AML-193 (cell line): ENCODE measurements around the gene APOBEC2.
"Not testable (repeated sequence)": the region's sequence is repeated elsewhere in the genome, so short reads cannot be mapped to it uniquely, and the experiment has no call there.

Experiments
- DNase-seq, 2 experiments: peaks; one replicate each; lab custom pipeline; 2025; lab: John Stamatoyannopoulos, UW

The APOBEC2 gene

DNA sequence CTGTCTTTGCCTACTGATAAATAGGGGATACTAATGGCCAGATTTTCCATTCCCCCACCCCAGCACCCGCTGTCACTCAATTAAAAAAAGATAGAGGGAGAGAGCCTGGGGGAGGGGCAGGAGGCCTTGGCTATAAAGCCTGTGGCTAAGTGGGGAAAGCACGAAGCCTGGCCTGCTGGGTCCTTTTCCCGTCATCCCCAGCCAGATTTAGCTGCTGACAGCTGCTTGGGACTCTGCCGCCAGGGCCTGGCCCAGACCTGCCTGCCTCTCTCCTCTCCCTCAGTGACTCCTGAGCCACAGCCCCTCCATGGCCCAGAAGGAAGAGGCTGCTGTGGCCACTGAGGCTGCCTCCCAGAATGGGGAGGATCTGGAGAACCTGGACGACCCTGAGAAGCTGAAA is at the start of gene APOBEC2:
TSS of gene APOBEC2 (plus strand) at position 162 of the 400 bp plus-strand sequence. CDS start at position 308, 146 bp downstream.
- DNase-seq: no peak

DNA sequence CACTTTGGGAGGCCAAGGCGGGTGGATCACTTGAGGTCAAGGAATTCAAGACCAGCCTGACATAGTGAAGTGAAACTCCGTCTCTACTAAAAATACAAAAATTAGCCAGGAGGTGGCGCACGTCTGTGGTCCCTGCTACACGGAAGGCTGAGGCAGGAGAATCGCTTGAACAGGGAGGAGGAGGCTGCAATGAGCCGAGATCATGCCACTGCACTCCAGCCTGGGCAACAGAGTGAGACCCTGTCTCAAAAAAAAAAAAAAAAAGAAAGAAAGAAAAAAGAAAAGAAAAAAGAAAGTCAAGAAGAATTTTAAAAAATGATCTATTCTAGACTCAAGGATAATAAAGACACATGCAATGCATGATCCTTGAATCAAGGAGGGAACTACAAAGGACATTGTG is 46.8 kb upstream of the APOBEC2 start:
- peak; percentile 68 to 69 for DNase-seq

- DNase-seq: not testable (repeated sequence)
Observed at GRCh38 chr6:41006980-41007379, 46.0 kb upstream of the APOBEC2 start.

DNA sequence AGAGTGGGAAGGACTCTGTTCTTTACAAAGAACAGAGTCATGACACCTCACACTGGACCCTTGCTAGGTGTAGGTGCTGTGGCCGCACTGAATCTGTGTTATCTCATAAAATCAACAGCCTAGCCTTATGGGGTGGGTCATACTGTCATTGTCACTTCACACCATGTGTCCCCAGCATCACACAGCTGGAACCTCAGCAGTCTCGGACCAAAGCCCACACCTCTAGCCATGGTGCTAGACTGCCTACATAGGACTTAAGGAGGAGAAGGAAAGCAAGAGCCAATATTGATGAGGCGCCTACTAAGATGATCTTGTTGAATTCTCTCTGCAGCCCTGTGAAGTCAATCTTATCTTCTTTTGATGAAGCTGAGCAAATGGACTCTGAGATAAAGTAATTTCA is 45.0 kb upstream of the APOBEC2 start:
- no peak for DNase-seq

DNA sequence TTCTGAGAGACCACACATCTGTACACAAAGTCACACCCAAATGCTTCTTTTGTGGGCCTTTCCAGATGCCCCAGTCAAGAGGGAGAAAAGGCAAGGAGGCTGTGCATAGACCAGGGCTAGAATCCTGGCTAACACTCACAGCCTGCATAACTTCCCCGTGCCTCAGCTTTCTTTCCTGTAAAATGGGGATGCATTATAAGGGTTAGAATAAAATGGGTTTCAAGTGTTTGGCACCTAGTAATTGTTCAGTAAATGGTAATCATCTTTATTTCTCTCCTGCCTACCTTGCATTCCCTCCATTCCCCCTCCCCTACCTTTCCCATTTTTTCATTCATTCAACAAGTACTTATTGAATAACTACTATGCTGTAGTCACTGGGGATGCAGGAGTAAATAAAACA is 43.3 kb upstream of the APOBEC2 start:
- DNase-seq: no peak

DNA sequence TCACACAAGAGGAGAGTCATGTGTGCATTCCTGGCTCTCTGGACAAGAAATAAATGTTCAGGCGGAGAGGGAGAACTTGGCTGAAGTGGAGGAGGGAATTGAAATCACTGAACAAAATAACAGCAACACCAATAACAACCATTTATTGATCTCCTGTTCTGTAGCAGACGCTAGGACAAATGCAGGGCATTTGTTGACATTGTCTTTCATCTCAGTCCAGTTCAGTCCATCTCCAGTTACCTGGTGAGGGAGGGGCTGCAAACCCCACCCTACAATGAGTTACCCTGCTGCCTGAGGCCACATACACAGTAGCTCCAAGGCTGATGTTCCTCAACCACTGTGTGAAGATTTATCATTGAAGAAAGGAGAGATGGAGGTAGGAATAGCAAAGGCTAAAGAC is 41.3 kb upstream of the APOBEC2 start:
- DNase-seq: no peak

DNA sequence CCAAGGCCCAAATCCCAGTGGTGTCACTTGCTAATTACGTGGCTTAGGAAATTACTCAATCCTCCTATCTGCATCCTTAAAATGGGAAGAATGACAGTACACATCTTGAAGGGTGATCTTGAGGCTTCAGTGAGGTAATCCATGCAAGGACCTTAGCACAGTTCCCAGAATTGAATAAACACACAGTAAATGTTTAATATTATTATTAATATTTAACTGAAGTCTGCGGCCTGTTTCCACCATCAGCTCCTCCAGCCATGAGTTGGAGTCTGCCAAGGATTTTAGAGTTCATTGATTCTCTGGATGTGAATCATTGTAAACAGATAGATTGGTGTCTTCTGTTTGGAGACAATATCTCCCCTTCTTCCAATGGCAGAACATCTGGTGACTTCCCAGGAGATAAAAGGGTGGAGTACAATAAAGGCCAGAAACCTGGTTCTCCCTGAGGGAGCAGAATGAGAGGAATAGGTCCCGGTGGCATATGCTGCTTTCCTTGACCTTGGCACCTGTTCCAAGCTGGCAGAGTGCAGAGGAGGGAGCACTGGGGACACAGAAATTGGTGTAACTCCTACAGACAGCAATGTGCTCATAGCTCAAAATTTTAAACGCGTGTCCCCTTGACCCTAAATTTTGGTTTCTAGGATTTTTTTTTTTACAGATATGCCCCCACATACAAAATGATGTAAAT is 39.4 kb upstream of the APOBEC2 start:
- no peak for DNase-seq

- DNase-seq: no peak
Observed at GRCh38 chr6:41014780-41015179, 38.2 kb upstream of the APOBEC2 start.

DNA sequence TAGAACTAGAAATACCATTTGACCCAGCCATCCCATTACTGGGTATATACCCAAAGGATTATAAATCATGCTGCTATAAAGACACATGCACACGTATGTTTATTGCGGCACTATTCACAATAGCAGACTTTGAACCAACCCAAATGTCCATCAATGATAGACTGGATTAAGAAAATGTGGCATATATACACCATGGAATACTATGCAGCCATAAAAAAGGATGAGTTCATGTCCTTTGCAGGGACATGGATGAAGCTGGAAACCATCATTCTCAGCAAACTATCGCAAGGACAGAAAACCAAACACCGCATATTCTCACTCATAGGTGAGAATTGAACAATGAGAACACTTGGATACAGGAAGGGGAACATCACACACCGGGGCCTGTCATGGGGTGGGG is 37.1 kb upstream of the APOBEC2 start:
- DNase-seq: not testable (repeated sequence)

- no peak for DNase-seq
Observed at GRCh38 chr6:41017663-41018062, 35.3 kb upstream of the APOBEC2 start.

DNA sequence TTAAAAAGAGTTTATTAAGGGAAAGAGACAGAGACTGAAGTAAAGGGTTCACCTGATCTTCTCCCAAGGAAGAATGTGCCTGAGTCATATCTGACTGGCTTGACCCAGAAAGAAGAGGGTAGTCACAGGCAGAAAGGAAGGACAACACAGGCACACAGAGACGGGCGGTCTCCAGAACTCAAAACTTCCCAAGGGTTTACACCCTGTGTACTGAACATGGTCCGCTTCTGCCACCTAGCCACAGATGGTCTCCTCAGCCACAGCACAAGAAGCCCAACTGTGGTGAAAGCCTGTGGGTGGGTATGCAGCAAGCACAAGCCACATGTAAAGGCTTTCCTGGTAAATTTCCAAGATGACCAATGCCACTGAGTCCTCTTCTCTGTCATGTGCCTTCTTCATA is 31.2 kb upstream of the APOBEC2 start:
- DNase-seq: no peak

- DNase-seq: no peak
Observed at GRCh38 chr6:41022294-41022693, 30.7 kb upstream of the APOBEC2 start.

GRCh38 chr6:41023114-41023513 is 29.9 kb upstream of the APOBEC2 start:
- no peak for DNase-seq

GRCh38 chr6:41025966-41026530 is 27.0 kb upstream of the APOBEC2 start:
- no peak for DNase-seq

GRCh38 chr6:41027241-41027640 is 25.8 kb upstream of the APOBEC2 start:
- peak in 1 of 2 experiments; percentile 59 for DNase-seq

GRCh38 chr6:41027799-41028560 is 25.0 kb upstream of the APOBEC2 start:
- peak; percentile 86 to 91 for DNase-seq

GRCh38 chr6:41028561-41029412 is 24.2 kb upstream of the APOBEC2 start:
- peak; percentile 58 to 69 for DNase-seq

DNA sequence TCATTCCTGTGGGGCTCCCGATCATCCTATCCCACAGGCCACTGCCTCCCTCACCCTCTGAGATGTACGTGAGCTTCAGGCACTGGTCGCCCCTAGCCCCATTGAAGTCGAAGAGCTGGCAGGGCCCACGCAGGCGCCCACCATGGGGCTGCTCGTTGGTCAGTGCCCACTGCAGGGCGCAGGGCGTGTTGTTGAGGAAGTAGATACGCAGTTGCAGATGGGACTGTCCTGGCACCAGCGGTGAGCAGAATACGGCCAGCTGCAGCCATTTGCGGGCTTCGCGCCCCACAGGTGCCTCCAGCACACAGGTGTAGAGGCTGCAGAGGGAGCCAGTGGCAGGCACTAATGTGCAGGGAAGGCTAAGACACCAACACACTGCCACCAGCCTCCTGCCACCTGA is 20.2 kb upstream of the APOBEC2 start:
- no peak for DNase-seq

DNA sequence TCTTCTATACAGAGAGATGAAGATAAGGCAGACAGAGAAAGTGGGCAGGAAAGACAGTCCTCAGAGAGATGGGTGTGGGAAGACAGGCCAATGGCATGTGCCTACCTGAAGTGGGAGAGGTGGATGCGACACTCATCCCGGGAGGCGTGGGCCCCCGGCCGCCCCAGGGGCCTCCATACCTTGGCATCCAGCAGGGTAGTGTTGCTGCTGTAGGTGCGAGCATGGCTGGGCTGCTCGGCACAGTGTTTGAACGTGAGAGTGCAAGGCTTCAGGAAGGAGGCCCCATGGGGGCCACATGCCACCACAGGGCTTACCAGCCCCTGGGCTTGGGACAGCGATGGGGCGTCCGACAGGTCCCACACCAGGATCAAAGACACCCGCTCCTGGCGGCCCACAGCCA is 19.2 kb upstream of the APOBEC2 start:
- no peak for DNase-seq

DNA sequence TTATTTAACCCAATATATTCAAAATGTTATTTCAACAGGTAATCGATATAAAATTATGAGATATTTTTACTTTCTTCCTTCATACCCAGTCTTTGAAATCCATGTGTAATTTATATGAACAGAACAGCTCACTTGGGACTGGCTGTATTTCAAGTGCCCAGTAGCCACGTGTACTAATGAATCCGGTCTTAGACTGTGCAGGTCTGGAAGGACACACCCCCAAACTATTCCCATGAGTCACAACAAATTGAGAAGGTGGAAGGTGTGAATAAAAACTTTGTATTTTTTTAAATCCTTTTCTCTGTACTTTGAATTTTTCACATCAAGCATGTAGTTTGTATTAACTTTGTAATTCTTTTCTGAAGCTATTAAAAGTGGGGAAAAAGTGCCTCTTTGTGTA is 16.8 kb upstream of the APOBEC2 start:
- no peak for DNase-seq

DNA sequence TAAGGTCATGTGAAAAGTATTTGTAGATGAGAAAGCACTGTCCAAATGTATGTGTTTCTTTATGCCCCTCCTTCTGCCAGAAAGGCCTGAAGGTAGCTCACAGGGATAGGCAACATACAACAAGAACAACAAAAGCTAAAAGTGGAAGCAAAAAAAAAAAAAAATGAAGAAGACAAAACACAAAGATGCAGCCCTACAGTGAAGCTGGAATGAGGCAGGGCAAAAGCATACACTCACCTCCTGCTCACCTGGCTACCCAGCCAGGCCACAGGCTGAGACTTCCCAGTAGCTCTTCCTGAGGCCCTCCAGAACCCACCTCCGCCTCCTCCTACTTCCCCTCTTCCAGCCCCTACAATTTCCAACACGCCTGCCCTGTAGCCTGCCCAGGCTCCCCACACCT is 16.4 kb upstream of the APOBEC2 start:
- no peak for DNase-seq
